WERI-Rb-1 (cell line): ENCODE measurements around the gene EXOSC7.

Experiments
- DNase-seq: peaks from one replicate; pipeline ENCODE4 v3.0.0-alpha.2; 2020
- H3K27ac ChIP-seq: fragments of 250-450 bp; sonication (Bioruptor Pico); 2 replicates; pipeline ENCODE4 v1.5.1; 2020; ENCODE audit warnings: mild to moderate bottlenecking, moderate library complexity
- H3K27me3 ChIP-seq: fragments of 250-450 bp; sonication (Bioruptor Pico); 2 replicates; pipeline ENCODE4 v1.5.1; 2021; ENCODE audit warnings: mild to moderate bottlenecking, low read depth, moderate library complexity; ENCODE audit not compliant: insufficient read depth, severe bottlenecking
- H3K36me3 ChIP-seq: fragments of 250-450 bp; sonication (Bioruptor Pico); 2 replicates; pipeline ENCODE4 v1.5.1; 2020; ENCODE audit warnings: mild to moderate bottlenecking, moderate library complexity
- H3K4me3 ChIP-seq: 2 replicates; pipeline ENCODE4 v1.5.1; 2011; ENCODE audit warnings: low read depth, mild to moderate bottlenecking, control low read depth, low read length
- H3K9me3 ChIP-seq: fragments of 250-450 bp; sonication (Bioruptor Pico); 2 replicates; pipeline ENCODE4 v1.5.1; 2021; ENCODE audit warnings: mild to moderate bottlenecking, moderate library complexity; ENCODE audit not compliant: severe bottlenecking
- TF ChIP-seq, protein P1 (sequence below): IDR thresholded peaks from 2 replicates; pipeline ENCODE4 v1.5.1; 2011; ENCODE audit warnings: low read depth, mild to moderate bottlenecking, control low read depth, inconsistent platforms, low read length

EXOSC7 gene

DNA sequence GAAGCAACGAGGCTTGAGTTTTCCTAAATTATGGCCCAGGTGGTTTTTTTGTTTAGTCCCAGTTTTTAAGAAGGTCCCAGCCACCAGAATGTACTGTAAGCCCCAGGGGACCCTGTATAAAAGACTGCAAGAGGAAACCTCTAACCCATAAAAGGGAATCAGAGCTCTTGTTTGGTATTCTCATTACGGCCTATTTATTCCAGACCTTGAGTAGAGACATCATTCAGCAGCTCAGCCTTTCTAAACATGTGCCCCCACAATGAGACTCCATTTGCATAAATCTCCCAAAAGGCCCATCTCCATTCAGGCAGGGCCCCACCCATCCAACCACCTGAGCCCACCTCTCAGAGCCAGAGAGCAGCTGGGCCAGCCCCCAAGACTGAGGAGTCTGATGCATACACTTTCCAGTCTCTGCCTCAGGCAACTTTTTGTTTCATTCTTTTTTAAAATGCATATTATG lies 25.7 kb upstream of the EXOSC7 start:
- Histone ChIP-seq H3K9me3 (no peaks in the 10 kb centered on the region), H3K4me3 (no peak overlapping the region), H3K27me3 (no peaks in the 10 kb centered on the region), H3K36me3 (no peaks in the 10 kb centered on the region; the same call in 1 of the 2 replicates), H3K27ac (no peak overlapping the region)
- DNase-seq, result no peak
- TF ChIP-seq, protein P1, sequence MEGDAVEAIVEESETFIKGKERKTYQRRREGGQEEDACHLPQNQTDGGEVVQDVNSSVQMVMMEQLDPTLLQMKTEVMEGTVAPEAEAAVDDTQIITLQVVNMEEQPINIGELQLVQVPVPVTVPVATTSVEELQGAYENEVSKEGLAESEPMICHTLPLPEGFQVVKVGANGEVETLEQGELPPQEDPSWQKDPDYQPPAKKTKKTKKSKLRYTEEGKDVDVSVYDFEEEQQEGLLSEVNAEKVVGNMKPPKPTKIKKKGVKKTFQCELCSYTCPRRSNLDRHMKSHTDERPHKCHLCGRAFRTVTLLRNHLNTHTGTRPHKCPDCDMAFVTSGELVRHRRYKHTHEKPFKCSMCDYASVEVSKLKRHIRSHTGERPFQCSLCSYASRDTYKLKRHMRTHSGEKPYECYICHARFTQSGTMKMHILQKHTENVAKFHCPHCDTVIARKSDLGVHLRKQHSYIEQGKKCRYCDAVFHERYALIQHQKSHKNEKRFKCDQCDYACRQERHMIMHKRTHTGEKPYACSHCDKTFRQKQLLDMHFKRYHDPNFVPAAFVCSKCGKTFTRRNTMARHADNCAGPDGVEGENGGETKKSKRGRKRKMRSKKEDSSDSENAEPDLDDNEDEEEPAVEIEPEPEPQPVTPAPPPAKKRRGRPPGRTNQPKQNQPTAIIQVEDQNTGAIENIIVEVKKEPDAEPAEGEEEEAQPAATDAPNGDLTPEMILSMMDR, result no peak

DNA sequence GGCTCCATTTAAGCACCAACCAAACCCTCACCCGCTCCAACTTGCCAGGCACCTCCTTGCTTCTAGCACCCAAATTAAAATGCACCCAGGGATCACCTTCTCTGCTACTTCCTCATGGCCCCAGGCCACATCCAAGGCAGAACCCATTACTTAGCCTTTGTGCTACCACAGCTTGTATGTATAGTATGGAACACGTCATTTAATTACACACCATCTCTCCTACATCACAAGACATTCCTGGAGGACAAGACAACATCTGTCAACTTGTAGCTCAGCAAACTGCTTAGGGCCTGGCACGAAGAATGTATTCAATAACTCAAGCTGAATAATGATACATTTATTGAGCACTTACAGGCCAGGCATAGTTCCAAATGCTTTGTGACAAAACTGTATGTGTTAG lies 23.4 kb upstream of the EXOSC7 start:
- DNase-seq, result no peak
- Histone ChIP-seq H3K9me3 (no peaks in the 10 kb centered on the region), H3K4me3 (no peak overlapping the region), H3K27me3 (no peaks in the 10 kb centered on the region), H3K36me3 (no peaks in the 10 kb centered on the region), H3K27ac (no peak overlapping the region)
- TF ChIP-seq, protein P1, result no peak

DNA sequence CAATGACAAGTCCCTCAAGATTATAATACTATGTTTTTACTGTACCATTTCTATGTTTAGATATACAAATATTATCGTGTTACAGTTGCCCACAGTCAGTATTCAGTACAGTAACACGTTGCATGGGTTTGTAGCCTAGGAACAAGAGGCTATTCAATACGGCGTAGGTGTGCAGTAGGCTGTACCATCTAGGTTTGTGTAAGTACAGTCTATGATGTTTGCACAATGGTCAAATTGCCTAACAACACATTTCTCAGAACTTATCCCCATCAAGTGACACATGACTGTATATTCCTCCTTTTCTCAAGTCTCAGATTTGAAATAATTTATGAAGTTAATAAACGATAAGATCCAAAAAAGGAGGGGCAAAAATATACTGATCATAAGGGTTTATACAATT lies 21.7 kb upstream of the EXOSC7 start:
- DNase-seq, result no peak
- Histone ChIP-seq H3K9me3 (no peaks in the 10 kb centered on the region), H3K27me3 (no peaks in the 10 kb centered on the region), H3K27ac (no peak overlapping the region), H3K4me3 (no peak overlapping the region), H3K36me3 (peaks cover 5% of the 10 kb centered on the region)
- TF ChIP-seq, protein P1, result no peak

DNA sequence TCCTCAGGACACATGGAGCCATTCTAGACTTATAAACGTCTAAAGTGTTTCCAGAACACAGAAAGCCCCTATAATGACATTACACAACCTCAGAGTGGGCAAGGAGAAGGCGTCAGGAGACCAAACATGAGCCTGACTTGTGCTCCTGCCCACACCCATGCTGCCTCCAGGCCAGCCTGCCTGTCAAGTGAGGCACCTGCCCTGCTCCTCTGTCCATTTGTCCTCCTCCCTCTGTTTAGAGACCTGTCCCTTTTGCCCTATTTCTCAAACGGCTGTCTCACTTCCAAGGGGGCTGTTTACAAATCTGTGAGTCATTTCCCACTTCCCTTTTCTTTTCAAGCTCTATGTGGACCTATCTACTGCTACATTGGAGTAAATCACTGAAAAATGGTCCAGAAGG lies 21.1 kb upstream of the EXOSC7 start:
- H3K36me3 ChIP-seq, result peaks cover 5% of the 10 kb centered on the region
- H3K9me3 ChIP-seq, result no peaks in the 10 kb centered on the region
- no peak for DNase-seq
- no peaks in the 10 kb centered on the region for H3K27me3 ChIP-seq
- no peak overlapping the region for H3K4me3 ChIP-seq
- TF ChIP-seq, protein P1, result no peak
- H3K27ac ChIP-seq, result no peak overlapping the region

DNA sequence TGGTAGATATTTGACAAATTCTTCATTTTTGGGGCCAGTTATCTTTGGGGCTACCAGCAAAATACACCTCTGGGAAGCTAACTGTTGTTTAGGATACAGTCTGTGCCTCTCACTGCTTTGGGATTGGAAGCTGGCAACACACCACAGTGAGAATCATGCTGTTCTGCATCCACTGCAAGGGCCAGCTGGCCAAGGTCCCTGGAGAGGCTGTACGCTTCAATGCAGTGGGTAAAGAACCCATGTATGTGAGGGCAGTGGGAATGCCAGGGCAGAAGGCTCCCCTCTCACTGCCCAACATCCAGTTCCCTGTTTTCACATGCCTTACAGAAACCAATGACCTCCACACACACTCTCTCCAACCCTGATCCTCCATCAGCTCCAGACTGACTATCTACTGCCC lies 20.1 kb upstream of the EXOSC7 start:
- Histone ChIP-seq H3K27ac (no peak overlapping the region), H3K4me3 (no peak overlapping the region), H3K27me3 (no peaks in the 10 kb centered on the region), H3K36me3 (peaks cover 5% of the 10 kb centered on the region), H3K9me3 (no peaks in the 10 kb centered on the region)
- TF ChIP-seq, protein P1, result no peak
- DNase-seq, result no peak

DNA sequence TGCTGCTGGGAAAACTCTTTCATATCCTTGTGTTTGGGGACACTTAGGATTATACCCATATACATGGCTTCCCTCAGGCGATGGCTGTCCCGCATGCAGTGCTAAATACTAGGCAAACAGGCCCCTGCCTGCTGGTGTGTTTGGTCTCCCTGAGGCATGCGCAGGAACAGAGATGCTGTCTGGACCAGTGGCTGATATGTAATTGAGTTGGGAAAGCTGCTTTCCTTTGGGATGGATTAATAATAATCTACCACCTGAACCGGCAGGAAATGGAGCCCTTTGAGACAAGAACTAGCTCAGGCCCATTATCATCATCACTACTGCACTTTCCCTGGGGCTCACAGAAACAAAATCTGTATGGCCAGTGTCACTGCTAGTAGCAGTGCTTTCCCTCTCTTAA lies 18.1 kb upstream of the EXOSC7 start:
- DNase-seq, result no peak
- Histone ChIP-seq H3K27ac (no peak overlapping the region), H3K4me3 (no peak overlapping the region), H3K9me3 (no peaks in the 10 kb centered on the region), H3K36me3 (peaks cover 5% of the 10 kb centered on the region), H3K27me3 (no peaks in the 10 kb centered on the region)
- TF ChIP-seq, protein P1, result no peak
